Activated CD4-positive, alpha-beta T cell treated with anti-CD3 and anti-CD28 coated beads for 48 hours (primary cell): ENCODE measurements around the gene MAN1A1.
"Not testable (repeated sequence)": the region's sequence is repeated elsewhere in the genome, so short reads cannot be mapped to it uniquely, and the experiment has no call there.

Experiments used
- DNase-seq: peaks from one replicate; pipeline ENCODE4 v3.0.0-alpha.2; 2020

The MAN1A1 gene

DNA sequence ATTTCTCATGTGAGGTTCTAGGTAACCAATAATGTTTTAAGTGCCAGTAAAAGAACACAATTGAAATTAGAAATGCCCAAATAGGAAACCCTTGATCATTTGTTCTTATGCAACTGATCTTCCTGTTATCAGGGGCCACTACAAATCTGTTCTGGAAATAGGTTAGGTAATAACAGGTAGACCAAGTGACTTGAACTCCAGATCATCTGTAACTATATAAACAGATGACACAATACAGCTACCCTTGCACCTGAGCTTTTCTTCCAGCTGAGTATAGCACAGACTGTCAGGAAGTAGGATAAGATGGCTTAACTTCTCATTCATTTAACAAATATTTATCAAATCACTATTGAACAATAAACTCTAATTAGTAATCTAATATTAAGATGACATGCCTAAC, 52.5 kb downstream of the MAN1A1 start:
- no peak for DNase-seq

DNA sequence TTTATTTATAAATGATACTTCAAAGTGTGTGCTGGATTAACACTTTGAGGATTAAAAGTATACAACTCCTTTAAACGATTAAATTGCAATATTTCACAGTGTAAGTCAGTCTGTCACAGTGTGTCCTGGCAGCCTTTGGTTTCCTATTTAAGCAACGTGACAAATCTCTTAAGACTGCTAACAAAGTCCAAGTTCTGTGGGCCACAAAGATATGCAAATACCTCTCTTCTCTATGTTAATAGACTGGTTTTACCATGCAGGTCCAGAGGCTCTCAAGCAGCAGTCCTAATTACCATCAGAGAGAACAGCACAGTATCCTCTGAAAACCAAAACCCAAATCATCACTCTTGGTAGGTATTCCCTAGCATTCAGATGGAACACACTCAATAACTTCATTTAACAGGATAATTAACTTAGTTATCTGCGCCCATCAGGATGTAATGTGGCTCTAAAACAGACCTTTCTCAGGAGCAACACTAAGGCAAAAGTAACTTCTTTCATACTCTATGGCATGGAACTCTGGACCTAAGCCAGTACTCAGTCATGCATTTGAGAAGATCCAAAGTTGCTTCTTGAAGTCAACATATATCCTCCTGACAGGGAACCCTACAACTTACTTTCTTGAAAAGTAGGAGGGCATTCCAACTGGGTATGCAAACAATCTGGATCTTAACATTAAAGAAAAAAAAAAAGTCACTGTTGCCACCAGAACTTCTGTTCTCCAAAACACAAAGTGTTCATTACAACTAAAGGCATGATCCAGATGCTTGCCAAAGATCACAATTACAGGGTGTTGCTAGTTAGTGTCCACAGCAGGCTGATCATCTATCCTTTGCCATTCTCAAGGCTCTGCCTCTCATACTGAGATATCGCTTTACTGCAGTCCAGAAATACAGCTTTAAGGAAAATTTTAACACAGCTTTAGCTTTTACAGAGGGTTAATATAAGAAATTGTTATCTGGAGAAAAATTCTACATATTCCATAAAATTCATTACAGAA, 53.2 kb downstream of the MAN1A1 start:
- DNase-seq = no peak

DNA sequence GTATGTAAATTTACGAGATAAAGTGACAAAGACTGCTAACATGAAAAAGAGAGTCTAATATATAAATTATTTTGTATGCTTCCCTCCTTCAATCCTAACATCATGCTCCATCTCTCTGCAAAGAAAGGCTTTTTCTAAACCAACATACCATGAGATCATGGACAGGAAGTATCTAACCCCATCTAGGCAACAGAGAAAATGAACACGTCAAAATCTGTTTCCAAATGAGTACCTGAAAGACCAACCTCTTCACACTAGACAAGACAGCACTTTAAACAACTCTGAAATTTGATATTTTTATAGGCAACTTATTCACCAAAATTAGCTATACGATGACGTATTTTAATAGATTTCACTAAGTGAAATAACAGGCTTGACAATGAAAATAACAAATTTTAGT, 54.6 kb downstream of the MAN1A1 start:
- no peak for DNase-seq

DNA sequence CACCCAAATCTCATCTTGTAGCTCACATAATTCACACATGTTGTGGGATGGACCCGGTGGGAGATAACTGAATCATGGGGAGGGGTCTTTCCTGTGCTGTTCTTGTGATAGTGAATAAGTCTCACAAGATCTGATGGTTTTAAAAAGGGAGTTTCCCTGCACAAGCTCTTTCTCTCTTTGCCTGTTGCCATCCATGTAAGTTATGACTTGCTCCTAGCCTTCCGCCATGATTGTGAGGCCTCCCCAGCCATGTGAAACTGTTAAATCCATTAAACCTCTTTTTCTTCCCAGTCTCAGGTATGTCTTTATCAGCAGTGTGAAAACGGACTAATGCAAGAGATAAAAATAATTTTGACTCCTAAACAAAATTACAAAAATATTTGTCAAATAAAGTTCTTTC, 58.5 kb downstream of the MAN1A1 start:
- not testable (repeated sequence) for DNase-seq

DNA sequence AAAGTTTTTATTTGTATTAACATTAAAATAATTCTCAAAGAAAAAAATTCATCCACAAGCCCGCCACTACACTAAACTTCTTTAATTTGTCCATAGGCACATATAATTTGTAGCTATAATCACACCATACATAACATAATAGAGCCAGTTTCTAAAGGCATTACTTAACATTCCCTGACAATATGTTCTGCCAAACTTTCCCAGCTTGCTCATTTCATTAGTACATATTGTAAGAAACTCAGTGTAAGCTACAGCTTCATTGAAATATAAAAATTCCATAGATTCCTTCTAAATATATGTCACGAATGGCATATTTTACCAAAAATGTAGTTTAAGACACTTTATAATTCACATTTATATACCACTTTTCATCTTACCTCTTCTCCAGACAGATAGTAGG, 59.3 kb downstream of the MAN1A1 start:
- DNase-seq = no peak

DNA sequence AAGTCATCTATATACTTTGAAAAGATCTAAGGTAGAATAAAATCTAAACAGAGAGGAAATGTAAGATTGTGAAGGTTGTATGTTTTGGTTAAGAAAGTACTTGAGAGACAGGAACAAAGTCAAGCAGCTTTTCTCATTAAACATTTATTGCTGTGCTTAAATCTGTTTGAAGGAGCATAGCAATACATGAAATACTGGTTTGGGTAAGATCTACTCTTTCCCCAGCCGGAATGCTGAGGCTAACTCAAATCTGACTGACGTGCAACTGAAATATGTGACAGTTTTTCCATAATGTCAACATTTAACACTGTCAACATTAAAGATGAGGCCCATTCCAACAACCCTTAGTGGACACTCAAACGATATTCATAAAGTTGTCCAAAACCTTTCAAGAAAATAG, 59.9 kb downstream of the MAN1A1 start:
- DNase-seq = no peak

DNA sequence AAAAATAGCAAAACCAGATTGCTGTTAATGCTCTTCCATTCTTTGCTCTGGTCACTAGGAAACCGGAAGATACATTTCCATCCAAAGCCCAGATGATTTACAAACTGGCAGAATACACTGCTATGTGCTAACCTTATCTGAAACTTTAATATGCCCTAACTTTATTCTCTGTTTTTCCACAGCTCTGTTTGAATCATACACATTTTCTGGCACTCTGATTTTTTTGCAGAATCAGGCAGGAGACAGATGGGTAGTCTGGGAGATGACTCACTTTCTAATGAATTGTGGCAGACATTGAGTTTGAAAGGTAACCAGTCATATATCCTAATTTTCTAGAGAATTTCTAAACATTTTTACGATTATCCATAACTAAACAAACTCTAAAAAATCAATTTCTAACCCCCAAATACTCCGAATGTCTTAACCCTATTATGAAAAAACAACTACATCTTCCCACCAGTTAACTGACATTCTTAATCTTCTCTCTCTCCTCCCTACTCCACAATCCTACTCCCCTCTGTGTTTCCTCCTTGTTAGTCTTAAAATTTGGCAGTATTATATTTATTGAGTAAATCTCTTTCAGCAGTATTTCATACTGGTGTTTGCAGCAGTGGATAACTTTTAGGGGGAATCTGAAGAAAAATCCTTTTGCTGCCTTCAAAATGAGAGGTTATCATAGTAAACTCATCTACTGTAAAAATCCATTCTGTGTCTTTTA, 63.5 kb downstream of the MAN1A1 start:
- DNase-seq = no peak

DNA sequence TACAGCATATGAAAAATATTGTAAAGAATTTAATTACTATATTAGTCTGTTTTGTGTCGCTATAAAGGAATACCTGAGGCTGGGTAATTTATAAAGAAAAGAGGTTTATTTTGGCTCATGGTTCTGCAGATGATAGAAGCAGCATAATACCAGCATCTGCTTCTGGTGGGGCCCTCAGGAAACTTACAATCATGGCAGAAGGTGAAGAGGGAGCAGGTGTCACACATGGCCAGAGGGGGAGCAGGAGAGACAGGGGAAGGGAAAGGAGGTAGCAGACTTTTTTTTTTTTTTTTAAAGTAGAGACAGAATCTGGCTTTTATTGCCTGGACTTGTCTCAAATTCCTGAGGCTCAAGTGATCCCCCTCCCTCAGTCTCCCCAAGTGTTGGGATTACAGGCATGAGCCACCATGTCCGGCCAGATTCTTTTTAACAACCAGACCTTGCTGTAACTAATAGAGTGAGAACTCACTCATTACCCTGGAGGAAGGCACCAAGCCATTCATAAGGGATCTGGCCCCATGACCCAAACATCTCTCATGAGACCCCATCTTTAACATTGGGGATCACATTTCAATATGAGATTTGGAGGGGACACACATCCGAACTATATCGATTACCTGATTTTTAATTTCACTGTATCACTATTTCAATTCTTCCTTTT, 64.6 kb downstream of the MAN1A1 start:
- DNase-seq = peak; percentile 33

DNA sequence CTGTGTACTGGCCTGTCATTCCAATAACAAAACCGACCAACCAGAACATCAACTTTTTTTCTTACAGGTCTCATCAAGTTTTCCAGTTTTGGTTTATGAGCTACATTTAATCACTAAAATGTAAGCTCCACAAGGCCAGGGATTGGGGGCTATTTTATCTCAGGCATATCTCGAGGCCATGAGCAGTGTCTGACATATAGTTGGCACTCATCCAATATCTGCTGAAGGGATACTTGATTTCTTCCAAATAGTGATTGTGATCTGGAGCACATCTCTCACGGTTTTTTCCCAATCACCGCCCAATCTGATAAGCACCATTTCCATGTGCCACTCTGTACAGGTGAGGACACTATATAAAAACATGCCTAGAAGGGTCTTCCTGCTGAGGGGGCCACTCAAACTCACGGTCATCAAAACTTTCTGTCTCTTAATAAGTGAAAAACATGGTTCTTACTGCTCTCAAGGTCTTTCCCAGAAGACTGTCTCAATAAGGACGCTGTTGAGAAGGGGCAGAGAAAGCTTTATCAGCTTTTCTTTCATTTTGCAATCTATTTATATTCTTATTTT, 65.5 kb downstream of the MAN1A1 start:
- DNase-seq = no peak

DNA sequence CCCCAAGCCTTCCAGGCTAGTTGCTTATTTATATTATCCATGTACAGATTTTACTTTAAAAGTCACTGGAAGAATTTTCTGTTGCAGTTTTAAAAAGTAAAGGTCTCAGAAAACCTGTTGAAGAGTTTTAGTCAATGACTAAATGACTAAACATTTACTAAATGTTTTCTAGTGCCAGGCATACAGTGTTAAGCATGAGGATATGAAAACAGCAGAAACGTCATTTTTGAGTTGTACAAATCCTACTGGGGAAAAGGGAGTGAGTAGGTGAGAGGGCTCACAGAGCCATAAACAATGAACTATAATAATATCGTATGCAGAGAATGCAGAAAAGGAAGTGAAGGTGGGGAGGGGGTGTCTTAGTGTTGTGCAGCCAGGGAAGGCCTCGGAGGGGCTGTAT, 66.3 kb downstream of the MAN1A1 start:
- no peak for DNase-seq

DNA sequence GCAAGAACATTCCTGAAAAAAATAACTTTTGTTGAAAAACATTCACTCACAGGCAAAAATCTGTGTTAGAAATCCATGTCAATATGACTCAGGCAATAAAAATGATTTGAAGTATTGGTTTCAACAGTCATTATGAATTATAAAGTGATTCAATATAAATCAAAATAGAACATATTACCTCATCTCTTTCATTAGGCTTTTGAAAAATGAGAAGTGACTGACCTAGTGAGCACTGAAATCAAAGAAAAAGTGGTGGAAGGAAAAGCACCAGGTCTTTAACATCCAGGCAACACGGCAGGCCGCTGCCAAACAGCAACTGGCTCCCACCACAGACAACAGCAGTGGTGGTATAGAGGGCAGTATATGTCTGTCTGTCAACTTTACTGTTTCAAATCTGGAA, 68.9 kb downstream of the MAN1A1 start:
- DNase-seq = no peak

DNA sequence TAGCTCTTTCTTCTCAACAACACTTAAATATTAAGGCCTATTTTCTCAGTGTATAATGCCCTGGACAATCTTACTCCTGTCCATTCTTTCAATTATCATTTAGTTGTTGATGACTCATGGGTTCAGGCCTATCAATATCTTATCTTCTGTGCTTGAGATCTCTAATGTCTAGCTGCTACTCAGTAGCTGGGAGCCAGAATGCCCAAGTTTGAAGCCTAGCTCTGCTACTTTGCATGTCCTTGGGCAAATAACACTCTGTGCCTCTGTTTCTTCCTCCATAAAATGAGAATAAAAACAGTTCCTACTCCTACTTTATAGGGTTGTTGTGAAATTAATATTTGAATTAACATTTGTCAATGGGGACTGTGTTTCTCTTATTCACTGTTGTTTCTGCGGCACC, 69.5 kb downstream of the MAN1A1 start:
- no peak for DNase-seq

DNA sequence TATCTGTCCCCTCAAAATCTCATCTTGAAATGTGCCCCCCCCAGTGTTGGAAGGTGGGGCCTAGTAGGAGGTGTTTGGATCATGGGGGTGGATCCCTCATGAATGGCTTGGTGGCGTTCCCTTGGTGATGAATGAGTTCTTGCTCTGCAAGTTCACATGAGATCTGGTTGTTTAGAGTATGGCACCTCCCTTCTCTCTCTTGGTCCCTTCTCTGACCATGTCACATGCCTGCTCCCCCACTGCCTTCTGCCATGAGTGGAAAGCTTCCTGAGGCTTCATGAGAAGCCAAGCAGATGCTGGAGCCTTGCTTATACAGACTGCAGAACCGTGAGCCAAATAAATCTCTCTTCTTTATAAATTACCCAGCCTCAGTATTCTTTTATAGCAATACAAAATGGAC, 70.9 kb downstream of the MAN1A1 start:
- DNase-seq = no peak

DNA sequence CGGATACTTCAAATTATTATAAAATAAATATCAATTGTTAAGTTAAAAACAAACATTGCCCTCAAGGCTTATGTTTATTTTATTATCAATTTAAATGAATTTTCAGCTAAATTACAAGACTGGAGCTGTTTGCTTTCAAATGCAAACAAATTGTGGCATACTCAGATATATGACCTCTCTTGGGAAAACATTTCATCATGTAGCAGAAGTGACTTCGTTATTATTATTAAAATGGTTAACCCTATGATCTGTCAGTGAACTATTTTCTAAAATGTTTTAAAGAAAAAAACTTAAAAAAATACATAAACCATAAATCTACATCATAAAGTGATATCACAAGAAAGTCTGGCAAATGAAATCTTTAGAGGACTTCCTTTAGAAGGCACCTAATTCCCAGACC, 72.5 kb downstream of the MAN1A1 start:
- no peak for DNase-seq

DNA sequence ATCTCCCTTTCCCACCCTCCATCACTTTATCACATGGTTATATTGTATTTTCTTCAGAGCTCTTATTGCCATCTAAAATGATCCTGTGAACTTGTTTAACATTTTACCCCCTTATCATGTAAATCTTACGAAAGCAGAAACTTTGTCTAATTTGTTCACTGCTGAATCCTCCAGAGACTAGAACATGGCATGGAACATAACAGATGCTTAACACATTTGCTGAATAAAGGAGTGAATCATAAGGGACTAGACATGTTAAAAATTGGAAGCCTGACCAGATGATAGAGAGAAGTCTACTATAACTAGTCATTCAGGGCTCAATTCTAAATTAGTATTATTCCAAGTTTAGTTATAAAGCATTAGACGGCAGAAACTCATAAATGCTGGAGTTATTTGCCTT, 73.3 kb downstream of the MAN1A1 start:
- DNase-seq = no peak

DNA sequence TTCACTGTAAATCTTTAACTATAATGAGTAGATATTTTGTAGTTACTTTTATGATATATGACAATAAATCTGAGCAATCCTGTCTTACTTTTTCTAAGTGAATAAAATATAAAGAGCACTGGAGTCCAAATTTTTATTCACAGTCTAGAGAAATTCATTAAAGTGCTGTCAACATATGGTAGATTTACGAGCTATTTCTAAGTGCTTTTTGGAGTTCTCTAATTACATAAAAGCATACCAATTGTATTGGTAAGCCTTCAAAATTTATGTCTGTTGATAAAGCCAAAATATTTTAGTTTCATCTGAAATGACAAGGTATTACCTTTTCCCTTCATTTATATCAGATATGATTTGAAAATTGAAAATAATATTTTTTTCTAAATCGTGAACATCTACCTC, 75.4 kb downstream of the MAN1A1 start:
- no peak for DNase-seq

DNA sequence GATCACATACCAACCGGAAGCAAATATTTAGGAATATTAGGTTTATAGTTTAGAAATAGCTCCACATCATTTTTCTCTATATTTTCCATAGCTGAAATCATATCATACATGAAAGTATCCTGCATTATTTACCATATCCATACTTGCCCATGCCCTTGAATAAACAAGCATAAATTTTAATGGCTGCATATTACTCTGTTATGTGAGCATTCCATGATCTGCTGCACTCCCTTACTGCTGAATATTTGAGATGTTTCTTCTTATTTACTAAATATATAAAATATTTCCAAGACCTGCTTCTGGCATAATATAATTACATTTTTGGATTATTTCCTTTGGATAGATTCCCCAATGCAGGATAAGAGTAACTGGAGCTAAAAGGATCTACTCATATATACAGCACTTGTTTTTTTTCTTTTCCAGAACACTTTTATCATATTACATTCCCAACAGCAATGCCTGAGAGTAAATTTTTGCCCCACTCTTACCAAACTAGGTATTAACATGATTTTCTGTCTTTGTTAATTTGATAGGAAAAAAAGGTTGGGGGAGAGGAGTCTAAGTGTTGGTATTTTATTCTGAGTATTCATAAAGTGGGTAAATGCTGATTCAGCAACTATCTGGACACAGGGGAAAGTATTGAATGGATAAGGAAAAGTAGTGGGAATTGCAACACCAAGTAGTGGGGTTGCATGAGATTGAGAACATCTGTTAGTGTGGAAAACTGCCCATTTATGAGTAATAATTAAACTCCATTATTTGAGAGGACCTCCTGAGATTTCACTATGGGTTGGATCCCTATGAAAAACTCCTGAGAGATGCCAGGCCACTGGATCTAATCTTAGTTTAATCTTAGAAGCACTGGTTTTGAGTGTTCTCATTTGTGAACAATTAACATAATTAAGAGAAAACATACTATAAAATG, 76.0 kb downstream of the MAN1A1 start:
- no peak for DNase-seq

DNA sequence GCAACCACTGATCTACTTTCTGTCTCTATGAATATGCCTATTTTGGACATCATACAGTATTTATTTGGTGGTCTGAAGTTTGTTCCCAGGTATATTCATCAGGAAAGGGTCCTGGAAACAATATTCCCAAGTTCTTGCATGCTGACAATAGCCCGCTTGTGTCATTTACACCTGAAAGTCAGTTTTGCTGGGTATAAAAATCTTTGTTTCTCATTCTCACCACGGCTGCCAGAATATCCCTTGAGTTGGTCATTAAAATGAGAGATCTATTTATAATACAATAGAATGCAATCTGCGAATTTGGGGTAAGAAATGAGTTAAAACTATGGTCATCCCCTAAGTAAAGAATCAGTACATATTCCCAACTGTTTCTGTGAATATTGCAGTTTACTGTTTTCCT, 79.0 kb downstream of the MAN1A1 start:
- no peak for DNase-seq

DNA sequence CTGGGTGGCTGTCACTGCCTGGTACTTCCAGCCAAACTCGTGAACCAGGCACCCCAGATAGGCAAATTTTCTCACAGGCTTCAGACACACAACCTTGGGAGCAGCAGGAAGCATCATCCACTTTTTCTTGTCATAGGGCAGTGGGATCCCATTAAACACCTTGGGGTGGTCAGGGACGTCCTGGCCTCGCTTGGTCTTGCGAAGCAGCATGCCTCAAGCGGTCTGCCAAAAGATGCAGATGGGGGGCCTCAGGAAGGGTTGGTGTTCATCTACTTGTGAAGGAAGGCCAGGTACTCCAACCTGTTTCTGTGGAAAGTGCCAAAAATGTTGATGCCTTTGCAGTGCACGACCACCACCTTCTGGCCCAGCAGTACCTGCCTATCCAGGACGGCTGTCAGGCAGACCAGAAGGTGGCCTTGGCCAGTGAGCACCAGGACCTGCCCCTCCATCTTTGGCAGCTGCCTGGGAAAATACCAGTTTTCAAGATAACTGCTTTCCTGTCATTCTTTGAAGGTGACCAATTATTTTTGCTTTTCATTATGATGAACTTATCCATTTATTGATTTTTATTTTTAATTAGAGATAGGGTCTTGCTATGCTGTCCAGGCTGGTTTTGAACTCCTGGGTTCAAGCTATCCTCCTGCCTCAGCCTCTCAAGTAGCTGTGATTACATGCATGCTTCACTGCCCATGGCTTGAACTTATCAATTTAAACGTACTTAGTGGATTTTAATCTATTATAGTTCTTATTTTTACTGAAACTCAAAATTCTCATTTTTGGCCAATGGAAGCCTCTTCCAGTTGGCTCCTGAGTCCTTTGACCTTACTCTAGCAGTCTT, 80.1 kb downstream of the MAN1A1 start:
- no peak for DNase-seq

DNA sequence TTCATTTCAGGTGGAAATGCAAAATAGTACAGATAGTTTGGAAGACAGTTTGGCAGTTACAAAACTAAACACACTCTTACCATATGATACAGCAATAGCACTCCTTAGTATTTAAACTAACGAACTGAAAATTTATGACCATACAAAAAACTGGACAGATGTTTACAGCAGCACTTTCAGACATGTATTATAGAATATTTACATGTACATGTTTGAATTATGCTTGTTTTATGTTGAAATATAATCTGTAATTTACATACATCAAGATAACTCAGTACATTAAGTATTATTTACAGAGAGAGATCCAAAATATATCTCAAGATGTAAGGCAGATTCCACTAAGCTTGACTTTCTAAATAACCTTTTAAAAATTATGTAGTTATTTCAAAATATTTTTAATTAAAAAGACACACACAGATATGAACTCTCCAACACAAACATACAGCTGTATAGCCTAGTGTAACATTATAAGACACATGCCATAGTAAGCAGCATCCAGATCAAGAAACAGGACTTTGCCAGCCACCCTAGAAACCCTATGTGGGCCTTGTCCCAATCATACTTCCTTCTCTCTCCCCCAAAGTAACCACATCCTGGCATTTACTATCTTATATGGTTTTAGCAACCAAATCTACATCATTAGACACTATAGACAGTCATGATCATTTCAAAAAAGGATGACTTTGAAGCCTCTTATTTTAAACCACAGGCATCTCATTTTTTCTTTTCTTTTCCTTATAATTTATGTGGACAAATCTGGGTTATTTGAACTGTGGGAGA, 82.2 kb downstream of the MAN1A1 start:
- no peak for DNase-seq
